KOPT-K1 (cell line): ENCODE results near the gene RBM3.

Experiments
- H3K27ac ChIP-seq: fragments of 200-600 bp; sonication (generic); 2 replicates; pipeline ENCODE4 v1.5.1; 2016; ENCODE audit warnings: antibody characterized with exemption, mild to moderate bottlenecking, low read depth, low read length; ENCODE audit not compliant: poor library complexity, severe bottlenecking
- H3K36me3 ChIP-seq: fragments of 200-600 bp; sonication (generic); 2 replicates; pipeline ENCODE4 v1.5.1; 2017; ENCODE audit warnings: antibody characterized with exemption, mild to moderate bottlenecking, low read length, moderate library complexity; ENCODE audit not compliant: insufficient read depth
- H3K9me3 ChIP-seq: fragments of 200-600 bp; sonication (generic); 2 replicates; pipeline ENCODE4 v1.5.1; 2017; ENCODE audit warnings: antibody characterized with exemption, low read length, mild to moderate bottlenecking; ENCODE audit not compliant: insufficient read depth, poor library complexity, severe bottlenecking

Gene RBM3

DNA sequence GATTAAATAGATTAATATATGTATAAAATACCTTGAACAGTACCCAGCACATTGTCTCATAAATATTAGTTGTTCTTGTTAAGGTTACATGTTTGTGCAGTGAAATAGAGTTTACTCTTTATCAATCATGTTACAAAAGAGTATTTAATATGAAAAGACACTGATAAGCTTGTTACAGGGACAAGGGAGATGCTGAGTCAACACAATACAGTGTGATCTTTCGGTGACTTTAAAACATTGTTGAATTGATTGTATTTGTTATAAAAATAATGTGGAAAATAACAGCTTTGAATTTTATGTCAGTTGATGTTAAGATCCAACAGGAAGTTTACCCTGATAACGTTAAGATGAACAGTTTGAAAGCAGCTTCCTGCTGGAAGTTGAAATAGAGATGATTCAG lies 21.6 kb downstream of the RBM3 start:
- Histone ChIP-seq H3K27ac (no peak overlapping the region), H3K9me3 (no peaks in the 10 kb centered on the region), H3K36me3 (peaks cover 13% of the 10 kb centered on the region; the same call in 1 of the 2 replicates)

DNA sequence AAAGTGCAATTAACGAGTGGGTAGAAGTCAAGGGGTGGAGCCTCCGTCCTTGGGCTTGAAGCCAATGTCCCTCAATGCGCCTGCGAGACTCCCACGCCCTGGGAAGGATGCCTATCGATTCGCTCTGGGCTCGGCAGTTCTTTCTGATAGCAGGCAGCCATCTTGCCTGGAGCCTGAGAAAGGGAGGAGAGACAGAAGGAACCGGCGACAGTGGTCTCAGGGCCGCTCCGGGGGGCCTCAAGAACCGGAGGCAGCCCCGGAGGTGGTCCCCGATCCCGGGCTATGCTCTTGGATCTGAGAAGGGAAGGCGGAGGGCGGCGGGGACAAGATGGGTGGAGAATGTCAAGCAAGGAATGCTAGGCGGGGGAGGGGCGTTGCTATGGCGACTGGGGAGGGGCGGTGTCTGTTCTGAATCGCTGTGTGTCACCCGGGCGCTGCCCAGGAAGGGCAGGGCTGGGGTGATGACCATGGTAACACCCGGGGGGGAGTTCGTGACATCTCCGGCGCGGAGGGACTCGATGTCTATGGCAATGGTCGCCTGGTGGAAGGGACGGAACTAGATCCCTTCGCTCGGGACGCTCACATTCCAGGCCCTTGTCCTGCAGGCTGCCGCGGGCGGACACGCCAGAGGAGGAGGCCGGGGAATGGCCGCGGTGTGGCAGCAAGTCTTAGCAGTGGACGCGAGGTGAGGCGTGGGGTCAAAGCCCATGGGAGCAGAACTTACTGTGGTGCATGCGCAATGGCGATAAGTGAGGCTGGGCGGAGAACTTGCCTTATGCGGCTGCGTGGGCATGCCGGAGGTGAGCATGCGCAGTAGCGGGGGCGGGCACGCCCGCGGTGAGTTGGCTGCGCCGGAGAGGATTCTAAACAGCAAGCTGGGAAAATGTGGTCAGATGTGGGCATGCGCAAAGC lies 23.3 kb downstream of the RBM3 start, which contains the start of gene WDR13:
TSS of gene WDR13 (plus strand) at position 140 of the 912 bp plus-strand sequence. CDS start at position 645, 505 bp downstream.
- no peaks in the 10 kb centered on the region for H3K9me3 ChIP-seq
- H3K27ac ChIP-seq = peak within 1 kb of the TSS; percentile 92
- peaks cover 21% of the 10 kb centered on the region; the same call in 1 of the 2 replicates for H3K36me3 ChIP-seq

DNA sequence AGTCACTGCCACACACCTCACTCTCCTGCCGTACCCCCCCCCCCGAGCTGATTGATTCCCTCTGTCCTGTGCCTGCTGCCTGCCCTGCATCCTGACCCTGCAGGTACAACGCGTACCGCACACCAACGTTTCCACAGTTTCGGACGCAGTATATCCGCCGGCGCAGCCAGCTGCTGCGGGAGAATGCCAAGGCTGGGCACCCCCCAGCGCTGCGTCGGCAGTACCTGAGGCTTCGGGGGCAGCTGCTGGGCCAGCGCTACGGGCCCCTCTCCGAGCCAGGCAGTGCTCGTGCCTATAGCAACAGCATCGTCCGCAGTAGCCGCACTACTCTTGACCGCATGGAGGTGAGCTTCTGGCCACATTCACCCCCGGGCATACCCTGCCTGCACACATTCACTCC lies 24.3 kb downstream of the RBM3 start:
- Histone ChIP-seq H3K36me3 (peaks cover 21% of the 10 kb centered on the region; the same call in 1 of the 2 replicates), H3K27ac (peak overlapping the region; percentile 31), H3K9me3 (no peaks in the 10 kb centered on the region)

DNA sequence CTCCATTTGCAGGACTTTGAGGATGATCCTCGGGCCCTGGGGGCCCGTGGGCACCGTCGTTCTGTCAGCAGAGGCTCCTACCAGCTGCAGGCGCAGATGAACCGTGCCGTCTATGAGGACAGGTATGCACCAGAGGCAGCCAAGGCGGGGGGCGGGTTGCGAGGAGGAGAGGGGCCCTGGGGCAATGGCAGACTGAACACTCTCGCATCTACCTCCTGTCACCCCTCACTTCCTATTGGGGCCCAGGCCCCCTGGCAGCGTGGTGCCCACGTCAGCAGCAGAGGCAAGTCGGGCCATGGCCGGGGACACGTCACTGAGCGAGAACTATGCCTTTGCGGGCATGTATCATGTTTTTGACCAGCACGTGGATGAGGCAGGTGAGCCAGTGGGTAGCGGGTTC lies 25.1 kb downstream of the RBM3 start:
- Histone ChIP-seq H3K9me3 (no peaks in the 10 kb centered on the region), H3K36me3 (peaks cover 21% of the 10 kb centered on the region; the same call in 1 of the 2 replicates), H3K27ac (no peak overlapping the region)

DNA sequence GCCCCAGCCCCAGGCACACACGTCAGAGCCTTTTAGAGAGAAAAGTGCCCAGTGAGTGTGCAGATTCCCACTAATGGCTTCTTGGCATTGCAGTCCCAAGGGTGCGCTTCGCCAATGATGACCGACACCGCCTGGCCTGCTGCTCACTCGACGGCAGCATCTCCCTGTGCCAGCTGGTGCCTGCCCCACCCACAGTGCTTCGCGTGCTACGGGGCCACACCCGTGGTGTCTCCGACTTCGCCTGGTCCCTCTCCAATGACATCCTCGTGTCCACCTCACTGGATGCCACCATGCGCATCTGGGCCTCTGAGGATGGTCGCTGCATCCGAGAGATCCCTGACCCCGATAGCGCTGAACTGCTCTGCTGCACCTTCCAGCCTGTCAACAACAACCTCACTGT lies 25.9 kb downstream of the RBM3 start:
- no peaks in the 10 kb centered on the region for H3K9me3 ChIP-seq
- H3K27ac ChIP-seq = no peak overlapping the region
- peaks cover 21% of the 10 kb centered on the region; the same call in 1 of the 2 replicates for H3K36me3 ChIP-seq

DNA sequence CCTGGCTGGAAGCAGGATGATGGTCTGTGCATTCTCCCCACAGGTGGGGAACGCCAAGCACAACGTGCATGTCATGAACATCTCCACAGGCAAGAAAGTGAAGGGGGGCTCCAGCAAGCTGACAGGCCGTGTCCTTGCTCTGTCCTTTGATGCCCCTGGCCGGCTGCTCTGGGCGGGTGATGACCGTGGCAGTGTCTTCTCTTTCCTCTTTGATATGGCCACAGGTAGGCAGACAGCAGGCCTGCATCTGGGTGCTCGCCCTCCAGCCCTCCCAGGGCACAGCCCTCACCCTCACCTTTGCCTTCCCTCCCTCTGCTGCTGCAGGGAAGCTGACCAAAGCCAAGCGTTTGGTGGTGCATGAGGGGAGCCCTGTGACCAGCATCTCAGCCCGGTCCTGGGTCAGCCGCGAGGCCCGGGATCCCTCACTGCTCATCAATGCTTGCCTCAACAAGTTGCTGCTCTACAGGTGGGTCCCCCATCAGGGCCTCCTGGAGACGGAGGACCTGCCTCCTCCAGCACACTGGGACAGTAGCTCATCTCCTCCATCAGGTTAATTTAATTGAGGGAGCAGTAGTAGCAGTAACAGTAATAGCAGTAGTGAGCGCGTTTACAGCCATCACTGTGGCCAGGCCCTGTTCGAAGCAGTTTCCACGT lies 27.6 kb downstream of the RBM3 start:
- no peaks in the 10 kb centered on the region for H3K9me3 ChIP-seq
- H3K36me3 ChIP-seq = peaks cover 21% of the 10 kb centered on the region; the same call in 1 of the 2 replicates

DNA sequence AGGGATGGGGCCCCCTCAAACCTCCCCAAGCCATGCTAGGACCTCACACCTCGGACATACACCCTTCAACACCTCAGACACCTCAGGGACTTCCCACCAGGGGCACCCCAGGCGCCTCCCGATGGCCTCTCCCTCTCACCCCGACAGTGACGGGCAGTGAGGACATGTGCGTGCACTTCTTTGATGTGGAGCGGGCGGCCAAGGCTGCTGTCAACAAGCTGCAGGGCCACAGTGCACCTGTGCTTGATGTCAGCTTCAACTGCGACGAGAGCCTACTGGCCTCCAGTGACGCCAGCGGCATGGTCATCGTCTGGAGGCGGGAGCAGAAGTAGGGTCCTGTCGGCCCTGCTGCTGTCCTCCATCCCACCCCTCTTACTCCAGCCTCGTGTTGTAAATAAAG lies 30.4 kb downstream of the RBM3 start:
- H3K27ac ChIP-seq = no peak overlapping the region
- H3K36me3 ChIP-seq = peaks cover 13% of the 10 kb centered on the region; the same call in 1 of the 2 replicates
- H3K9me3 ChIP-seq = no peaks in the 10 kb centered on the region

More for the DNA sequence above, 27.6 kb downstream of the RBM3 start:
- H3K27ac ChIP-seq = no peak overlapping the region

DNA sequence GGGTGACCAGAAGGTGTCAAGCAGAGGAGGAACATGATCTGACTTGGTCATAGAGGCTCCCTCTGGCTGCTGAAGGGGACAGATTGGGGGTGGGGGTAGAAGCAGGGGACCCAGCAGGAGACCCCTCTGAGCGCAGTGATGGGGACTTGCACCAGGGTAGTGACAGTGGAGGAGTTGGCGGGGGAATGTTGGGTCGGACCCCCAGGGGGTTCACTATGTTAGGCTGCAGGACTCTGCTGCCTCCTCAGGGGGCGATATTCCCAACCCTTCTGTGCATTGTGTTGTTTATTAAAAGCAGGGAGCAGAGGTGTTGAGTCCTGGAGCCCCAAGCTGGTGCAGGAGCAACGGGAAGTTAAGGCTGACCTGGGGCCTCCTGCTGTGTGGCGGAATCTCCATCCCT lies 31.8 kb downstream of the RBM3 start:
- no peak overlapping the region for H3K27ac ChIP-seq

DNA sequence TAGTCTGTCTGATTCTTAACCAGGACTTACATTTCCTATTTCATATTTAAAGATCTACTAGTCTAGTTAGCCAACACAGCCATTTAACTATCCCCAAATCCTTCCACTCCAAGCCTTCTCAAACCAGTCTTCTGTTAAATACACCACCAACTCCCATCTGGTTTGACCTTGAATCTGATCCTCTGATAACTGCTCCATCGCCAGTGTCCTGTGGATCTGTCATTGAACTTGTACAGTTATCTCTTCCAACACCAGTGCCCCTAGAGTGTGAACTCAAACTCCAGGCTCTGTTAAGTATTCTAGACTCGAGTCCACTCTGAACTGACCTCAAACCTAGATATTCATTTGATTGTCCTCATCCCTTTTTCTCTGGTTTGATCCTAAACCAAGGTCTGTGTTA lies 37.4 kb downstream of the RBM3 start:
- no peaks in the 10 kb centered on the region for H3K9me3 ChIP-seq

More for the DNA sequence above, 31.8 kb downstream of the RBM3 start:
- Histone ChIP-seq H3K9me3 (no peaks in the 10 kb centered on the region), H3K36me3 (peaks cover 8% of the 10 kb centered on the region; the same call in 1 of the 2 replicates)

DNA sequence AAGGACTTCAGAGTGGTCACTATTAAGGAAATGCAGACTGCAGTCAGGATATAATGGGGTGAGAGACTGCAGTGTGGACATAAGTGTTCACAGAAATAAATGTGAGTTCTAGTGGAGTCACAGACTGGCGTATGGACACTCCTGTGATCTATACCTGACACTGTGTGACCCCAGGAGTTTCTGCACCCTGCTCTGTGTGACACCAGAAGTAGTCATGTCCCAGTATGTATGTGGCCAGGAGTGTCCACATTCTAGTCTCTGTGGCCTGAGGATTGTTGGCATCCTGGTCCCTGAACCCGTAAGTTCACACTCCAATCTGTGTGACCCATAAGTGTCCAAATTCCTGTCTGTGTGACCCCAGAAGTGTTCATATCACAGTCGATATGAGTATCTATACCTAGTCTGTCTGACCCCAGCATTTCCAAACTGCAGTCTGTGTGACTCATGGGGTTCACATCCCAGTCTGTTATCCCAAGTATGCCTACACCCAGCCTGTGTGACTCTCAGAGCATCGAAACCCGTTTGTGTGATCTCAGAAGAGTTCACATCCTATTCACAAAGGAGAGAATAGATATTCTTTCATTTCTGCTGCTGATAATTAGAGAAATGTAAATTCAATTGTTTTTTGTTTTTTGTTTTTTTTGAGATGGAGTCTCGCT lies 39.3 kb downstream of the RBM3 start:
- H3K27ac ChIP-seq = no peak overlapping the region
- no peaks in the 10 kb centered on the region for H3K9me3 ChIP-seq
- no peaks in the 10 kb centered on the region for H3K36me3 ChIP-seq

More for the DNA sequence above, 37.4 kb downstream of the RBM3 start:
- H3K36me3 ChIP-seq = no peaks in the 10 kb centered on the region
- H3K27ac ChIP-seq = no peak overlapping the region

DNA sequence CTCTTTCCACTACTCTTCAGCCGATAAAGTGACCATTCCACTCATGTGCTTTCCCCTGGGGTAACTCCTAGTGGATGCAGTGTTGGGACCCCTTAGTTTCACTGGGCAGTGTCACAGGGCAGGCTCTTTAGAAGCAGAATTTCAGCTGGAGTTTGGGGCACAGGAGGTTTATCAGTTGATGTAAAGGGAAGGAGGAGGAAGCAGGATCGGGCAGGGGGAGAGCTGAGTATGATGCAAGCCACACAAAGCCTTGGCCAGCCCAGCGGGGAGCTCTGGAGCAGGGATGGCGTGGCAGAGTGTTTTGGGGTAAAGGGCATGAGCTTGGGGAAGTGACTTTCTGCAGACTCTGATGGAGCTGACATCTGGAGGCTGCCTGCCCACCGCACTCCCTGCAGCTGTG lies 42.3 kb downstream of the RBM3 start:
- H3K9me3 ChIP-seq = no peaks in the 10 kb centered on the region
- H3K27ac ChIP-seq = no peak overlapping the region
- H3K36me3 ChIP-seq = no peaks in the 10 kb centered on the region

DNA sequence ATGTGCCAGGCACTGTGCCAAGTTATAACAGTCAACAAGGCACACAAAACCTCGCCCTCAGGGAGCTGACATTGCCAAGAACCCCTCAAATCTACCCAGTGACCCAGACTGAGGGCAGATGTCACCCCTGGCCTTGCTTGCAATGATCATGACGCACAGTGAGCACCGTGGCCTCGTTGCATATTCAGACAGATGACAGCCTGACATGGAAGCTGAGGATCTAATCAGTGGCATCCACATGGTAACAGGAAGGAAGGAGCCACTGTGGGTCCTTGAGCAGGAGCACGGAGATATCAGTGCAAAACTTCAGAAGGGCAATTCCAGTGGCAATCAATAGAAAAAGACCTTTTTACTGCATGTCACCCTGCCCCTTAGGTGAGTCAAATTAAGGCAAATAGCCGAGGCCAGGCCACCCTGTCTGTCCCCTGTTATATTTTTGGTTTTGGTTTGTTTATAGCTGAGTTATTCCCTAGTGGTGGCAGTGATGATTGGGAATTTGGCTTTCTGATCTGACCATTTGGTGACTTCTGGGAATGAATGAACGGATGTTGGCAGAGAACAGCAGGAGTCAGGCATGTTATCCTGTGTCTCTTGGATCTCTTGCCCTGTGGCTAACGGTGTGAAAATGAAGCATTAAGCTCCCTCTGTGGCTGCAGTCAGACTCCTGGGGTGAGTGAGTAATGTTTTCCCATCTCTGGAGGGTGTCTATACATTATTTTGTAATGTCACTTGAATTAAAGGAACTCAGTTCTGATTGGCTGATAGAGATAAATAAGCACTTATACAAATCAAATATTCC lies 43.5 kb downstream of the RBM3 start:
- Histone ChIP-seq H3K36me3 (no peaks in the 10 kb centered on the region), H3K27ac (no peak overlapping the region), H3K9me3 (no peaks in the 10 kb centered on the region)

DNA sequence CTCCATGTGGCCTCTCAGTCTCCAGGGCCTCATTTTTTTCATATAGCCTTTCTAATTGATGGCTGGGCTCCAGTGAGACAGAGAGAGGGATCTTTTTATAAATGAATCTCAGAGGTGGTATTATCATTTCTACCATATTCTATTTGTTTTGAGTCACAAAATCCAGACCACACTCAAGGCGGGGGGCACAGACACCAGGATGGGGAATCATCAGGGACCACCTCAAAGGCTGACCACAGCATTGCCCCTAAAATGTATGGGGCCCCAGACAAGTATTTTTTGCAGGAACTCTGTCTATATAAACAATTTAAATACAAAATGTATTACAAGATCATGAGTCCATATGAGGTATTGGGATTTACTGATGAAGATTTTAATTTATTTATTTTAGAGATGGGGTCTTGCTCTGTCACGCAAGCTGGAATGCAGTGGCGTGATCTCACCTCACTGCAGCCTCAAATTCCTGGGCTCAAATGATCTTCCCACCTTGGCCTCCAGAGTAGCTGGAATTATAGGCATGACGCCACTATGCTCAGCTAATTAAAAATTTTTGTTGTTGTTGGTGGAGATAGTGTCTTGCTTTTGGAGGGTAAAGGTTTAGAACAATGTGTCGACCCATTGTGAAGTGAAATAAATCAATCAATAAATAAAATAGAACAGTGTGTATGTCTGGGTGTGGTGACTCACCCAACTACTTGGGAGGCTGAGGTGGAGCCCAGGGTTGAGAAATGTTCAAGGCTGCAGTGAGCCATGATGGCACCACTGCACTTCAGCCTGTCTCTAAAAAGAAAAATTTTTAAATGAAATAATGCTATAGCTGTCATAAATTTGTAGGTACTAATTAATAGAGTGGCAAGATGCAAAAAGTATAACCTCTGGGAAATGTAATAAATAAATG lies 52.4 kb downstream of the RBM3 start:
- Histone ChIP-seq H3K36me3 (no peaks in the 10 kb centered on the region), H3K27ac (no peak overlapping the region), H3K9me3 (no peaks in the 10 kb centered on the region)
